Cardiac fibroblast (primary cell): ENCODE data around the gene CLK4.

Experiments
- DNase-seq, 2 donors: peaks; one replicate each; pipeline versions ENCODE4 v3.0.0 to v3.0.0-alpha.2; 2010; ENCODE audit warnings: low read depth in 2 of 2
- H3K4me3 ChIP-seq, 2 donors: replicated peaks in 1 of 2; 1 replicate in 1 of 2; 2 replicates in 1 of 2; pipeline ENCODE4 v1.5.1; 2011; ENCODE audit warnings: low read depth in 2 of 2, low read length in 2 of 2, mild to moderate bottlenecking in 2 of 2, moderate library complexity in 1 of 2
- TF ChIP-seq, protein P1 (sequence below): IDR thresholded peaks from one replicate; pipeline ENCODE4 v1.5.1; 2011; ENCODE audit warnings: low read depth, mild to moderate bottlenecking, low read length, inconsistent platforms

CLK4 gene

DNA sequence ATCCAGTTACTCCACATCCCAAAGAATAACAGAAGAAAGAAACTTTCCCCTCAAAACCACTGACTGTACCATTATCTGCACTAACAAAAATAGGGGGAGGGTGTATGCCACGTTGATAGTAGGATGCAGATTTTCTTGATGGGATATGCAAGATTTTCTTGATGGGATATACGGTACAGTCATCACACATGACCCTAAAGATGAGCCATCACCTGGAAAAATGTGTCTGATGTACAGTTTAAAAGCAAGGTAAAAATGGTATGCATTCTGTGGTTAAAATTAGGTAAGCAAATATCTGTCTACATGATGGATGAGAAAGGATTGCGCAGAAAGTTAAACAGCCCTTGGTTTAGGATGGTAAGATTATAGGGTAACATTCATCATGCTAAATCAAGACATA is 45.2 kb downstream of the CLK4 start:
- DNase-seq: no peak
- TF ChIP-seq, protein P1, sequence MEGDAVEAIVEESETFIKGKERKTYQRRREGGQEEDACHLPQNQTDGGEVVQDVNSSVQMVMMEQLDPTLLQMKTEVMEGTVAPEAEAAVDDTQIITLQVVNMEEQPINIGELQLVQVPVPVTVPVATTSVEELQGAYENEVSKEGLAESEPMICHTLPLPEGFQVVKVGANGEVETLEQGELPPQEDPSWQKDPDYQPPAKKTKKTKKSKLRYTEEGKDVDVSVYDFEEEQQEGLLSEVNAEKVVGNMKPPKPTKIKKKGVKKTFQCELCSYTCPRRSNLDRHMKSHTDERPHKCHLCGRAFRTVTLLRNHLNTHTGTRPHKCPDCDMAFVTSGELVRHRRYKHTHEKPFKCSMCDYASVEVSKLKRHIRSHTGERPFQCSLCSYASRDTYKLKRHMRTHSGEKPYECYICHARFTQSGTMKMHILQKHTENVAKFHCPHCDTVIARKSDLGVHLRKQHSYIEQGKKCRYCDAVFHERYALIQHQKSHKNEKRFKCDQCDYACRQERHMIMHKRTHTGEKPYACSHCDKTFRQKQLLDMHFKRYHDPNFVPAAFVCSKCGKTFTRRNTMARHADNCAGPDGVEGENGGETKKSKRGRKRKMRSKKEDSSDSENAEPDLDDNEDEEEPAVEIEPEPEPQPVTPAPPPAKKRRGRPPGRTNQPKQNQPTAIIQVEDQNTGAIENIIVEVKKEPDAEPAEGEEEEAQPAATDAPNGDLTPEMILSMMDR: no peak
- H3K4me3 ChIP-seq: no peak overlapping the region

DNA sequence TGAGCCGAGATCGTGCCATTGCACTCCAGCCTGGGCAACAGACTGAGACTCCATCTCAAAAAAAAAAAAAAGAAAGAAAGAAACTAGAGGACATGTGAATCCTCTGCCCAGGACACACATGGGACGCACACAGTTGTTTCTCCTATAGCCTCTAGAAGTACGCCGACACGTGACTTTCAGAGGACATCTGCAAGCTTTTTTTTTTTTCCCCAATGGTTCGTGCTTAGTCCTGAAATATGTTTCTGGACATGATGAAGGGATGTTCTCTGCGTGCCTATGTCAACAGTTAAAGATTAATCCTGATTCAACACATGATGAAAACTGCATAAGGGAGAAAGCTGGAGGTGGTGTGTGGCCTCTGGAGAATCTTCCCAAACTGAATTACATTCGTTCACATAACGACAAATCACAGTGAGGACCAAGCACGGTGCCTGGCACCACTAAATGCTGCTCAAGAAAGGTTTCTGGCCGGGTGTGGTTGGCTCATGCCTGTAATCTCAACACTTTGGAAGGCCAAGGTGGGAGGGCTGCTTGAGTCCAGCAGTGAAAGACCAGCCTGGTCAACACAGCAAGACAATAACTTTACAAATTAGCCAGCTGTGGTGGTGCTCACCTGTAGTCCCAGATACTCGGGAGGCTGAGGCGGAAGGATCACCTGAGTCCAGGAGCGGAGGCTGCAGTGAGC is 46.4 kb downstream of the CLK4 start:
- no peak overlapping the region for H3K4me3 ChIP-seq
- no peak for DNase-seq
- TF ChIP-seq, protein P1: no peak

DNA sequence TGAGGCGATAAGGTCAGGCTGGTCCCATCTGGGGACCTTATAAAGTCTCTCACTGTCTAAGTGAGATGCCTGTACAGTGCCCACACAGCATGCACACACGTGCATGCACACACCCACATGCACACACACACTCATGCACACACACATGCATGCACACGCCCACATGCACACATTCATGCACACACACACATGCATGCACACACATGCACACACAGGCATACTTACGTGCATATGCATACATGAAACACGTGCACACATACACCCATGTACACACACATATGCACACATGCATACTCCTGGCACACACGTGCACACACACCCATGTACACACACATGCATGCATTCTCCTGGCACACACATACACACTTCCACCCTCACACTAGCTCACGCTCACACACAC is 48.9 kb downstream of the CLK4 start:
- H3K4me3 ChIP-seq: no peak overlapping the region
- TF ChIP-seq, protein P1: no peak
- DNase-seq: no peak

DNA sequence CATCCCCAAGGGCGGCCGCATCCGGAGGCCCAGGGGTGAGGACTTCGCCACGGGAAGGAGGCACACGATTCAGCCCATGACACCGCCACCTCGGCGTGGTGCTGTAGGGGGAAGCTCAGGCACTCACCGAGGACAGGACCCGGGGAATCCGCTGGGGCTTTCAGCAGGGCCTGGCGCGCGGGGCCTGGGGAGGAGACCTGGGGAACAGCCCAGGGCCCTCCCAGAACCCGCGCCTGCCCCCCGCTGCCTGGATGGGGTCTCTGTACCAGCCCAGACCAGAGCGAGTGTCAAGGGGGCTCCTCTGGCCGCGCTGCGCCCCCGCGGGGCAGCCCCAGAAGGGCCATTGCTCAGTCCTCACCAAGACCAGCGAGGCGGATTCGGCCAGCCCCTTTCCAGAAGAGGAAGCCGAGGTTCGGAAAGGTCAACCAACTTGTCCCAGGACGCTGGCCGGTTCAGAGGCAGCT is 49.4 kb downstream of the CLK4 start:
- DNase-seq: no peak
- TF ChIP-seq, protein P1: no peak
- no peak overlapping the region for H3K4me3 ChIP-seq

DNA sequence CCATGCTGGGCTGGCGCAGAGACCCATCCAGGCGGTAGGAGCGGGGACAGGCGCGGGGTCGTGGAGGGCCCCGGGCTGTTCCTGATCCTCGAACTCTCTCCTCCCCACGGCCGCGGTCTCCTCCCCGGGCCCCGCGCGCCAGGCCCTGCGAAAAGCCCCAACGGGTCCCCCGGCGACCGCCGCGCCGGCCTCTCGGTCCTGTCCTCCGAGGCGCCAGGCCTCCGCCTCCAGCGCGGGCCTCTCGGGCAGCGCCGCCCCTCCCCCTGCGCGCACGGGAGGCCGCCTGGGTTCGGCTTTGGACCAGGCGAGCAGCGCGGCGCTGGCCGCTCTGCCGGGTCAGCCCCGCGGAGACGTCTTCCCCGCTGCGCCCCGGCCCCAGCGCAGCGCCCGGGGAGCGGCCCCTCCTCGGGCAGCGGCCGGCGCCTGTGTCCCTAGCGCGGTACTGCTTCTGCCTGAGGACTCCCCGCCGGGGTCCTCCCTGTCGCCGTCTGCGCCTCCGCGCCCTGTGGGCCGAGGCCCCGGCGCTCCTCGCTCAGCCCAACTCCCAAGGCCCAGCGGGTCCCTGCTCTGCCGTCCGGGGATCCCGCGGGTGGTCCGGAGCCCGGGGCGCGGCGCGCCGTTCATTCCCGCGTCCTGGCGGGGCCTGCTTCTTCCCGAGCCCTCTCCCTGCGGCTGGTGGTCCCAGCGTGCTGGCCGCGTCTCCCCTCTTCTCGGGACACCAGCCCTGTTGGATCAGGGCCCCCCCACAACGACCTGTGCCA is 50.1 kb downstream of the CLK4 start:
- no peak overlapping the region for H3K4me3 ChIP-seq
- no peak for DNase-seq
- TF ChIP-seq, protein P1: no peak

DNA sequence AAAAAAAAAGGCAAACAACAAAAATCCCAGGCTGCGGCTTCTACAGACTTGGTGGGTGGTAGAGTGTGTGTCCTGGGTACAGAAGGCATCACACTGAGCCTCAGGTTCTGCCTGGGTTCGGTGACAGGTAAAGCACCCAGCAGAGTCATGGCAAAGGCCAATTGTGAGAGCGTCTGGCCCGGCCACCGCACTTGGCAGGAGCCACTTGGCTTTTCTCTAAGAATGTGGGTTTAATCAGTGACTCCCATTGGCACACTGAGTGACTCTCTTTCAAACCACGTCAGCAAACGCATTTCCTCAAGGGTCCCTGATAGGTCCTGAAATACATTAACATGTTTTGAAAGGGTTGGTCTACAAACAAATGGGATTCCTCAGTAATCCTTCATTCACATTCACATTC is 53.6 kb downstream of the CLK4 start:
- TF ChIP-seq, protein P1: no peak
- no peak overlapping the region for H3K4me3 ChIP-seq
- no peak for DNase-seq
